Heart left ventricle (tissue), 16 donors: ENCODE results near the gene SCAP. TPM values are rescaled to one million over a fixed set of nuclear protein-coding genes. Genes with fewer than 3 reads are reported as not detected.

Experiments used
- ATAC-seq, 4 donors: fragments of 200-7000 bp; cut with Tn5 transposase; one replicate each; pipeline ENCODE4 v1.9.1; 2020 to 2022; ENCODE audit warnings: moderate library complexity in 4 of 4, mild to moderate bottlenecking in 3 of 4, moderate number of reproducible peaks in 1 of 4
- DNase-seq, 5 donors: peaks; one replicate each; pipeline ENCODE4 v3.0.0-alpha.2; 2020
- H3K27ac ChIP-seq, 12 donors: fragments of 200-600 bp; sonication (generic) in 4 of 12; one replicate each; pipeline versions ENCODE4 v1.5.0 to v1.8.0; 2016 to 2022; ENCODE audit warnings: mild to moderate bottlenecking in 2 of 12
- H3K27me3 ChIP-seq, 9 donors: fragments of 200-600 bp; sonication (generic) in 2 of 9; one replicate each; pipeline versions ENCODE4 v1.5.1 to v1.8.0; 2016 to 2022; ENCODE audit warnings: mild to moderate bottlenecking in 3 of 9
- H3K36me3 ChIP-seq, 9 donors: fragments of 200-600 bp; sonication (generic) in 2 of 9; one replicate each; pipeline versions ENCODE4 v1.5.0 to v1.8.0; 2018 to 2022; ENCODE audit warnings: mild to moderate bottlenecking in 2 of 9
- H3K4me1 ChIP-seq, 12 donors: fragments of 200-600 bp; sonication (generic) in 4 of 12; one replicate each; pipeline versions ENCODE4 v1.5.0 to v1.8.0; 2016 to 2022; ENCODE audit warnings: mild to moderate bottlenecking in 3 of 12
- H3K4me3 ChIP-seq, 12 donors: fragments of 200-600 bp; sonication (generic) in 4 of 12; one replicate each; pipeline versions ENCODE4 v1.5.0 to v1.8.0; 2017 to 2022; ENCODE audit warnings: mild to moderate bottlenecking in 9 of 12, moderate library complexity in 4 of 12
- H3K9me3 ChIP-seq, 12 donors: fragments of 200-600 bp; sonication (generic) in 4 of 12; one replicate each; pipeline versions ENCODE4 v1.5.0 to v1.8.0; 2016 to 2022; ENCODE audit warnings: mild to moderate bottlenecking in 1 of 12
- POLR2A ChIP-seq, 2 donors: fragments of 450-650 bp; IDR thresholded peaks; one replicate each; pipeline ENCODE4 v1.6.1; 2017; ENCODE audit warnings: antibody characterized with exemption in 2 of 2, mild to moderate bottlenecking in 2 of 2, moderate library complexity in 2 of 2
- WGBS, 4 donors: extraction: QIAGEN DNeasy Blood & Tissue Kit in 2 of 4; methylation state at CpG; one replicate each; pipeline versions ENCODE4 v1.1.5 to v1.1.7; 2013 to 2018; 5-methylcytosine and 5-hydroxymethylcytosine counted together
- intact Hi-C, 10 donors: fragments of 100-400 bp; cut with DNase I; formaldehyde crosslinking; loops; one replicate each; pipeline versions ENCODE4 v1.11.1 to v1.14.2; 2022
- polyA plus RNA-seq, 2 donors: library from polyadenylated mRNA; stranded (reverse); fragments of 200-250 nt; gene quantifications; one replicate each; pipeline ENCODE4 v1.2.3, GENCODE V29; 2013
- total RNA-seq, 9 donors: library from RNA; depleted of rRNA in 2 of 9; stranded (reverse); fragments of >200 nt in 2 of 9; fragmentation: NEBNext Ultra II Directional in 3 of 9; extraction: Animal tissue kit (Norgen Biotek cat#: 25700) in 3 of 9; gene quantifications; one replicate each; pipeline versions ENCODE4 v1.1.0 to v1.2.4, GENCODE V29; 2016 to 2023
- TF ChIP-seq, protein P1 (sequence below), 12 donors: fragments of 200-600 bp; sonication (generic) in 4 of 12; IDR thresholded peaks; one replicate each; pipeline versions ENCODE4 v1.5.0 to v1.8.0; 2018 to 2022; ENCODE audit warnings: antibody characterized with exemption in 12 of 12, mild to moderate bottlenecking in 5 of 12
- donor health status: ischemic (EF 13 %, LVEDD 7.1; RV severe dilation, severe dysfunction).
- donor health status: healthy with polysubstance abuse.
- donor health status: DM: no; HTN: yes; CAD: no.
- donor health status: DM: no; HTN: no; CAD: no.
- donor health status: ischemic (EF 25% LVEDD 6.9; RV normal size, moderate dysfunction).
- donor health status: ischemic (EF 25% LVEDD 5.7; RV mildly dilated, moderate dysfunction).
- donor health status: healthy.
- donor health status: DM: yes; HTN: yes; CAD: no.
- donor health status: ischemic (EF 35%, LVEDD 5.7; RV mildly dilated, moderate dysfunction).
- donor health status: nonischemic (EF 11% LVEDD 7.7; RV severe dilation, severe dysfunction).
- donor health status: DM: yes; HTN: yes; CAD: no.
- donor health status: PGD.
- donor health status: ischemic (EF 29% LVEDD 5.4; RV normal size, mild dysfunction).
- donor health status: nonischemic (EF 23%, LVEDD 6.1; RV moderate dilation, normal function).

The SCAP gene
- total and polyA plus RNA-seq, 11 donors, result 36.8 to 71.6 (median 41.8) TPM

DNA sequence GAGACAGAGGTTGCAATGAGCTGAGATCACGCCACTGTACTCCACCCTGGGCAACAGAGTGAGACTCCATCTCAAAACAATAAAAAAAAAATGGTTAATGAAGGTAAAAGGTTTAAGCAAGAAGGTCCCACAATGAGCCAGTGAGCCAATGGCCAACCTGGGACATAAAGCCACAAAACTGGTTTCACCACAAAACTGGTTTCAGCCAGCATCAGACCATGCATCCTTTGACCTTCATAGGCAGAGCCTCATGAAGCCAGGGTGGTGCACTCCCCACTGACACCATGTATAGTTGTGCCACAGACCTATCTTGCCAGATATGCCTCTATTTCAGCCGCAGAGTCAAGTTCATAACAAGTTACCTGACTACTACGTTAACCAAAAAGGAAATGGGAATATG, 41.9 kb downstream of the SCAP start:
- DNase-seq (no peak), ATAC-seq (no peak)
- Histone ChIP-seq H3K4me1 (no peaks in the 10 kb centered on the region), H3K36me3 (peaks cover 0 to 68% (median 51%) of the 10 kb centered on the region in 9 donors), H3K4me3 (no peak overlapping the region), H3K27ac (no peak overlapping the region), H3K27me3 (no peaks in the 10 kb centered on the region), H3K9me3 (no peaks in the 10 kb centered on the region)
- 96 to 98% (median 97%) methylated on average over 3 of the region's 3 CpGs for WGBS, 4 donors
- intact Hi-C loops, result no loop called here
- TF ChIP-seq, protein P1, sequence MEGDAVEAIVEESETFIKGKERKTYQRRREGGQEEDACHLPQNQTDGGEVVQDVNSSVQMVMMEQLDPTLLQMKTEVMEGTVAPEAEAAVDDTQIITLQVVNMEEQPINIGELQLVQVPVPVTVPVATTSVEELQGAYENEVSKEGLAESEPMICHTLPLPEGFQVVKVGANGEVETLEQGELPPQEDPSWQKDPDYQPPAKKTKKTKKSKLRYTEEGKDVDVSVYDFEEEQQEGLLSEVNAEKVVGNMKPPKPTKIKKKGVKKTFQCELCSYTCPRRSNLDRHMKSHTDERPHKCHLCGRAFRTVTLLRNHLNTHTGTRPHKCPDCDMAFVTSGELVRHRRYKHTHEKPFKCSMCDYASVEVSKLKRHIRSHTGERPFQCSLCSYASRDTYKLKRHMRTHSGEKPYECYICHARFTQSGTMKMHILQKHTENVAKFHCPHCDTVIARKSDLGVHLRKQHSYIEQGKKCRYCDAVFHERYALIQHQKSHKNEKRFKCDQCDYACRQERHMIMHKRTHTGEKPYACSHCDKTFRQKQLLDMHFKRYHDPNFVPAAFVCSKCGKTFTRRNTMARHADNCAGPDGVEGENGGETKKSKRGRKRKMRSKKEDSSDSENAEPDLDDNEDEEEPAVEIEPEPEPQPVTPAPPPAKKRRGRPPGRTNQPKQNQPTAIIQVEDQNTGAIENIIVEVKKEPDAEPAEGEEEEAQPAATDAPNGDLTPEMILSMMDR (IDR thresholded peaks at IDR 0.05), result no peak

DNA sequence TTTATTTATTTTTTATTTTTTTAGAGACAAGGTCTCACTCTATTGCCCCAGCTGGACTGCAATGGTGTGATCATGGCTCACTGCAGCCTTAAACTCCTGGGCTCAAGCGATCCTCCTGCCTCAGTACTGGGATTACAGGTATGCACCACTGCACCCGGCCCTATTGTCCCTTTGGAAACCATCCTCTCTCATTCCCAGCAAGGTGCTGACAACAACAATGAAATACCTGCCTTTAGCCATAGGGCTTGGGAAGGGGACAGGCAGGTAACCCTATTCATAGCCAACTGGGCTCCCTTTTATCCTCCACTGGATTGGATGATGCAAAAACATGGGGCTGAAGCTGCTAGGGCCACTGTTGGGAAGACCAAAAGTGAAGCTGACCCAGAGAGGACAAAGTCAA, 43.1 kb downstream of the SCAP start:
- Histone ChIP-seq H3K4me3 (no peak overlapping the region), H3K27me3 (no peaks in the 10 kb centered on the region), H3K4me1 (no peaks in the 10 kb centered on the region), H3K27ac (no peak overlapping the region), H3K9me3 (no peaks in the 10 kb centered on the region), H3K36me3 (peaks cover 0 to 69% (median 47%) of the 10 kb centered on the region in 9 donors)
- intact Hi-C loops, result no loop called here
- DNase-seq (no peak), ATAC-seq (no peak)
- 96 to 98% (median 97%) methylated on average over 2 of the region's 2 CpGs for whole genome bisulfite sequencing, 4 donors
- no peak for TF ChIP-seq POLR2A (IDR thresholded peaks at IDR 0.05)
- TF ChIP-seq, protein P1 (IDR thresholded peaks at IDR 0.05), result no peak

DNA sequence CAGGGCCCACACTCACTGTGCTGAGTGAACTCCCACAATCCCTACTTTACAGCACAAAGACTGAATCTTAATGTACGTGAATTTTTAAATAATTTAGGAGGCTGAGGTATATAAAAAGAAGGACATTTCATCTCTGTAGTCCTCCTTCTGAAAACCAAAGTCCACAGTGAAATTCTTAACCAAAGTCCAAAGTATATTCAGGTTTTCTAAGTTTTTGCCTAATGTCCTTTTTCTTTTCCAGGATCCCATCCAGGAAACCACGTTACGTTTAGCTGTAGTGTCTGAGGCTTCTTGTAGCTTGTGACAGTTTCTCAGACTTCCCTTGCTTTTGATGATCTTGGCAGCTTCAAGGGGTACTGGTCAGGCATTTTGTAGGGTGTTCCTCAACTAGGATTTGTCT, 44.5 kb downstream of the SCAP start:
- H3K9me3 ChIP-seq, result no peaks in the 10 kb centered on the region
- ATAC-seq (no peak), DNase-seq (no peak)
- H3K4me3 ChIP-seq, result no peak overlapping the region
- no peak for TF ChIP-seq POLR2A (IDR thresholded peaks at IDR 0.05)
- TF ChIP-seq, protein P1 (IDR thresholded peaks at IDR 0.05), result no peak
- intact Hi-C loops, result no loop called here
- peaks cover 0 to 74% (median 55%) of the 10 kb centered on the region in 9 donors for H3K36me3 ChIP-seq
- 79 to 90% (median 88%) methylated on average over 3 of the region's 3 CpGs for WGBS, 4 donors
- H3K4me1 ChIP-seq, result no peaks in the 10 kb centered on the region
- H3K27me3 ChIP-seq, result no peaks in the 10 kb centered on the region
- H3K27ac ChIP-seq, result no peak overlapping the region

DNA sequence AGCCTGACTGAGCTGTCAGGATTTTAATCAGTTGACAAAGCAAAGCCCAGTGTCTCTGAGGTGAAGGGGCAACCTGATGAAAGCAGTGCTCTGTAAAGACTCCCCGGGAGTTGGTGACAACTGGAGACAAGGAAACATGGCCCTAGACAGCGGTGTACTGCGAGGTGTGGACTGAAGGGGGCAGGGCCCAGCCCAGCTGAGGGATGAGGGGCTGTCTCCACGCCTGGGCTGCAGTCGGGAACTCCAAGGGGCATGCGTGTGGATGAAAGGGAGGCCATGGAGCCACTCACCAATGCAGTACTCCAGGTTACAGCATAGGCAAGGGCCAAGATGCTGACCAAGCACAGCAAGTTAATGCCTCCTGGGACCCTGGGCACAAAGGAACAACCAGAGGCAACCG, 45.1 kb downstream of the SCAP start:
- 73 to 77% (median 75%) methylated on average over 7 of the region's 7 CpGs for WGBS, 4 donors
- Histone ChIP-seq H3K36me3 (peaks cover 0 to 80% (median 61%) of the 10 kb centered on the region in 9 donors), H3K9me3 (no peaks in the 10 kb centered on the region), H3K27me3 (no peaks in the 10 kb centered on the region), H3K4me3 (no peak overlapping the region), H3K4me1 (no peaks in the 10 kb centered on the region), H3K27ac (no peak overlapping the region)
- intact Hi-C loops, result no loop called here
- ATAC-seq (peak in 1 of 4 donors; percentile 21), DNase-seq (no peak)
- TF ChIP-seq, protein P1 (IDR thresholded peaks at IDR 0.05), result no peak
- TF ChIP-seq POLR2A (IDR thresholded peaks at IDR 0.05), result no peak
